Activated CD8-positive, alpha-beta memory T cell treated with anti-CD3 and anti-CD28 coated beads for 1 hour (primary cell): ENCODE results near the gene CCL20.
A peak's percentile ranks its signal among the peaks of the same experiment; 100 is the strongest.

ENCODE experiments used
- DNase-seq, 2 donors: peaks; one replicate each; pipeline ENCODE4 v3.0.0-alpha.2; 2020; ENCODE audit warnings: low read depth in 1 of 2; ENCODE audit errors: extremely low read depth in 1 of 2

The CCL20 gene

DNA sequence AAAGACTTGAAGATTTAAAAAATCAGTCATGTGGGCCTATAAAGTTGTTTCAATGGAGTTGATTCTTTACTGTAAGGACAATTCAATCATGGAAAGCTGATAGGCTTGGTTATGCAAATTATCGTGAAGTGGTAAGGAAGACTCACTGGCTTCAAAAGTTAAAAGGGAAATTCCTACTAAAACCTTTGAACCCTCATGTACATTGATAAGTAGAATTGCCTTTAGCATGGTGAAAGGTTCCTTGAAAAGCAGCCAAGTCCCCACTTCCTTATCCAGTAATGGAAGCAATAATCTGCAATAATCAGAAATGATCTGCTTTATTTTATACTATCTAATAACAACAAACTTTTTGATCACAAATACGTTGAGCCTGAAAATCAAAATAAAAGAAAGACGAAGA lies 14.4 kb upstream of the CCL20 start:
- no peak for DNase-seq

DNA sequence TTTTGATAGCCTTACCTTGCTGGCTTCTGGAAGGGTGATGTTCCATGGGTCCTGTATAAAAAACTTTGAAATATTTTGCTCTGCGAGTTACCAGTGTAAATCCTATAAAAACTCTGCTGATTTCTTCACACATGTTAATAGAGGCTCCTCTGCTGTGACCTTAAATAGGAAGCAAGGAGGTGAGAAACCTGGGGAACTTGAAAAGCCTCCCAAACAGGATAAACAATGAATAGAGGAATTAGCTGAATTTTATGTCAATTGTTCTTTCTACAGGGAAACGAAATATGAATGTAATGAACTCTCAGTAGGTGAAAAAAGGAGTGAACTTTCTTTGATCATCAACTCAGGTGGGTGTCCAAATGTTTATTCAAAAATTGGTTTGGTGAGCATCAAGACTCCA lies 10.8 kb upstream of the CCL20 start:
- DNase-seq: no peak

DNA sequence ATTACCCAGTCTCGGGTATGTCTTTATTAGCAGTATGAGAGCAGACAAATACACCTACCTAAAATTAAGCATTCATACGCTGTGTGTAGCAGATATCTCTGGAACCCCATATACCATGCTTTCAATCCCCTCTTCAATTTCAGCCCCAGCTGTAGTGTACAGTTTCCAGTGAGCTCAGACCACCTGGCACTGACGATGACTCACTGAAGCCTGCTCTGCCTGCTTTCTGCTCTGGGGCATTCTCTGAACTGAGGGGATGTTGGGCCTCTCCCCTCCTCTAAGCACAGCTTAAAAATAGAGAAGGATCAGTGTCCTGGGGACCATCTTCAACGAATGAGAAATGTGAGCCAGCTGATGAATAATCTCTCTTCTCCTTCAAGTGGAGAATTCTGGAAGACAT lies 8.7 kb upstream of the CCL20 start:
- DNase-seq: no peak

DNA sequence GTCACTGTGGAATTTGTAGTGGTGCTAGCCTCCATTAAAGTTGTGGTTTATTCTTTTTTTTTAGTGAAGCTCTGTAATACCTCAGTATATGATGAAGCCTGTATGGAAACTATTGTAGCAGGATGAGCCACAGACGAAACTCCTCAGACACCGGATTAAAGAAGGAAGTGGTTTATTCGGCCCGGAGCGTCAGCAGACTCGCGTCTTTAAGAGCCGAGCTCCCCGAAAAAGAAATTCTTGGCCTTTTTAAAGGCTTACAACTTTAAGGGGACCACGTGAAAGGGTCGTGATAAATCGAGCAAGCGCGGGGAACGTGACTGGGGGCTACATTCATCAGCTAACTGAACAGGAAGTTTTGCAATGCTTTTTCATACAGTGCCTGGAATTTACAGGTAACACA lies 8.1 kb upstream of the CCL20 start:
- no peak for DNase-seq

DNA sequence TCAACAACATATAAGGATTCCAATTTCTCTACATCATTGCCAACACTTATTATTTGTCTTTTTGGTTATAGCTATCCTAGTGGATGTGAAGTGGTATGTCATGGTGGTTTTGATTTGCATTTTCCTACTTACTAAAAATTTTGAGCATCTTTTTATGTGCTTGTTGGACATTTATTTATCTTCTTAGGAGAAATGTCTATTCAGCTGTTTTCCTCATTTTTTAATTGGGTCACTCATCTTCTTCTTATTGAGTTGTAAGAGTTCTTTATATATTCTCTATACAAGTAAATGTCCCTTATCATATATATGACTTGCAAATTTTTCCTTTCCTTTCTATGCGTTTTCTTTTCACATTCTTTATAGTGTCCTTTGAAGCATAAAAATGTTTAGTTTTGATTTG lies 4.7 kb upstream of the CCL20 start:
- DNase-seq: no peak

DNA sequence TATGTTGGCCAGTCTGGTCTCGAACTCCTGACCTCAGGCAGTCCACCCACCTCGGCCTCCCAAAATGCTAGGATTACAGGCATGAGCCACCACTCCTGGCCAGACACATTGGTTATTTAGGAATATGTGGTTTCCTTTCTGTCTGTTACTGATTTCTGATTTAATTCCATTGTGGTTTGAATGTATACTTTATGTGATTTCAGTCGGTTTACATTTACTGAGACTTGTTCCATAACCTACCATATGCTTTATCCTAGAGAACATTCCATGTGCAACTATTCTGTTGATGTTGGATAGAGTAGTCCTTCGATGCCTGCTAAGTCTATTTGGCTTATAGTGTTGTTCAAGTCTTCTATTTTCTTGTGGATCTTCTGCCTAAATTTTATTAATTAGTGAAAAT lies 1.6 kb upstream of the CCL20 start:
- DNase-seq: no peak

DNA sequence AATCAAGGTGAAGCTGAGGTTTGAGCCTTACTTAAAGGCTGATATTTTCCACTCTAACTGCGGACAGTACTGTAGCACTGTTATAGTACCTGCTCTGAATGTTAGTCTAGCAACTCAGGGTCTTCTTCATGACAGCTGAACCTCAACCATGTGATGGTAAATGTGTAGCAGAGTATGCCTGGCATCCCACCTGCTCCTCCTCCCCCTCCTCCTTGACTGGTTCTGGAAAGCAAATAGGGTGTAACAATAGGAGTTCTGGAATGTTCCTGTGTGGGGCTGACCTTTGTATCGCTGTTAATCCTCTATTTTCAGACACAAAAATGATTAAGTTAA lies 447 bp upstream of the CCL20 start:
- DNase-seq: no peak

DNA sequence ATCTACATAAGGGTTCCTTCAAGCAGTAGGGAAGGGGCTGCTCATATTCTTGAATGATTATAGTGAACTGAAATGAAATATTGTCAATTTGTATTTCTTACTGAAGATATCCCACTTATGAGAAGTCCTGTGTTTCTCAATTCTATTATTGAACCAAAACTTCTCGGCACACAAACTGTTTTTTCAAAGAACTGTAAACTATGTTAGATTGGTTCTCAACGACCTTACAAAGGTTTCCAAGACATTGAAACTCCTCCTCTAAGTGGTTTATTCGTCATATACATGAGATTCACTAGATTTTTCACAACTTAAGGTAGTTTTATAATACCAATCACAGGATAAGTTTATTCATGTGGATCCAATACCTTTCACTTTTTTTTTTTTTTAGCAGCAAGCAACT lies 1.4 kb downstream of the CCL20 start:
- no peak for DNase-seq

DNA sequence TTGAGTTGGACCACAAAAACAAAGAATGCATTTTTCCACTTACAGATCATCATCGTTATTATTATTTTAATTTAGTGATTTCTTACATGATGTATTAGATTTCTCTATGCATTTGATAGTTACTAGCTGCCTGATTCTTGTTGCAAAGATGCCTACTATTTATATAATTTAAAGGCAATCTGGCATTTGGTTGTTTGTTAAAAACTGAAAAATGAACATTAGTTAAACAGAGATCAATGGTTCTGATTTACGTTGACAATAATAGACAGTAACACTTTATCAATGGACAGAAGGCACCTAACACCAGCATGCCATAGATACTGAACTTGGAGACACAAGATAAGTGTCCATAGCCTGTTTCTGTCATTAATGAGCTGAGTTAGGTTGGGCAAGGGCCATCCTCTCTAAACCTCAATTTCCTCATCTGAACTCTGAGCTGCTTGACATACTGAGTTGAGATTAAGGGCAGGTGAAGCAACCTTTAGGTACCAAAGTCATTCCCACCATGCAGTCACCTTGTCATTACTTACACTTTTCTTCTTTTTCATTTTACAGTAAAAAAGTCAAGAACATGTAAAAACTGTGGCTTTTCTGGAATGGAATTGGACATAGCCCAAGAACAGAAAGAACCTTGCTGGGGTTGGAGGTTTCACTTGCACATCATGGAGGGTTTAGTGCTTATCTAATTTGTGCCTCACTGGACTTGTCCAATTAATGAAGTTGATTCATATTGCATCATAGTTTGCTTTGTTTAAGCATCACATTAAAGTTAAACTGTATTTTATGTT lies 3.1 kb downstream of the CCL20 start:
- DNase-seq: no peak

DNA sequence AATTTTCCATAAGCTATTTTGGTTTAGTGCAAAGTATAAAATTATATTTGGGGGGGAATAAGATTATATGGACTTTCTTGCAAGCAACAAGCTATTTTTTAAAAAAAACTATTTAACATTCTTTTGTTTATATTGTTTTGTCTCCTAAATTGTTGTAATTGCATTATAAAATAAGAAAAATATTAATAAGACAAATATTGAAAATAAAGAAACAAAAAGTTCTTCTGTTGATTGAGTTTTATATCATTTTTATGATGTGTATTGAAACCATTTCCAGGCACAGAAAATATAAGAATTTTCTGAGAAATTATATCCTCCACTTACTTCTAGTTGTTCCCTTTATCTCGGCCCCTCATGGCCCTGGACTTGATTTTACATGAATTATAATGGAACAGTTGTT lies 3.7 kb downstream of the CCL20 start:
- DNase-seq: no peak

DNA sequence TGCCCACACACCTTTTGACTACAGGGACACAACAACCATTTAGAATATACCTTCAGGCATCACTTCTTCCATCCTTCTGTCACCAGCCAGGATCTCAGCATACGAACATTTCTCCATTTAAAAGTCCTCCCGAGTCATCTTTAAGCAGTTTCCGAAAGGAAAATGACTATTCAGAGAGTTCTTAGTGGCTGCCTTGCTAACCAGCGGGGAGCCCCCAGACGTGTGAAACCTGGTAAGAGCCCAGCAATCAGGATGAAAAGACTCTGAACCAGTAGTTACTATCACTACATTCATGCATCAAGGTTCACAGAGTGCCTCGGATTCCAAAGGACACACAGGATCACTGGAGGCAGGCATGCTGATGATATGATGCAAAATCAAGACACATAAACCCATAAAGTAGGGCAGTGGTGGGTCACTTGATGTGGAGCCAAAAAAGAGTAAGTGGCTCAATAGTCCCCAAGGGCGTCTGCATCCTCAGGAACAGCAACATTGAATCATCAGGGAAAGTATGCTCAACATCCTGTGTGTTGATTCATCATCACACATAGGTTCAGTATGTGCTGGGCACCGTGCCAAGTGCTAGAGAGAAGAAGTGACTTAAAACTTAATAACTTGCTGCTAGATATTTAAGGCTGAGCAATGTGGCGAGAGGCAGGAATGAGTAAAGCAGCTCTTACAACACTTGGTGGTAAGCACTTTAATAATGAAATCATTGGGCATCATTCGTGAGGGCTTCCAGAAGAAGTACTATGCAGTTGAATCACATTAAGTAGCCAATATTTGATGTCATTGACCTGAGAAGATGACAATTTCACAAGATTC lies 4.4 kb downstream of the CCL20 start:
- DNase-seq: peak in 1 of 2 donors; percentile 11

DNA sequence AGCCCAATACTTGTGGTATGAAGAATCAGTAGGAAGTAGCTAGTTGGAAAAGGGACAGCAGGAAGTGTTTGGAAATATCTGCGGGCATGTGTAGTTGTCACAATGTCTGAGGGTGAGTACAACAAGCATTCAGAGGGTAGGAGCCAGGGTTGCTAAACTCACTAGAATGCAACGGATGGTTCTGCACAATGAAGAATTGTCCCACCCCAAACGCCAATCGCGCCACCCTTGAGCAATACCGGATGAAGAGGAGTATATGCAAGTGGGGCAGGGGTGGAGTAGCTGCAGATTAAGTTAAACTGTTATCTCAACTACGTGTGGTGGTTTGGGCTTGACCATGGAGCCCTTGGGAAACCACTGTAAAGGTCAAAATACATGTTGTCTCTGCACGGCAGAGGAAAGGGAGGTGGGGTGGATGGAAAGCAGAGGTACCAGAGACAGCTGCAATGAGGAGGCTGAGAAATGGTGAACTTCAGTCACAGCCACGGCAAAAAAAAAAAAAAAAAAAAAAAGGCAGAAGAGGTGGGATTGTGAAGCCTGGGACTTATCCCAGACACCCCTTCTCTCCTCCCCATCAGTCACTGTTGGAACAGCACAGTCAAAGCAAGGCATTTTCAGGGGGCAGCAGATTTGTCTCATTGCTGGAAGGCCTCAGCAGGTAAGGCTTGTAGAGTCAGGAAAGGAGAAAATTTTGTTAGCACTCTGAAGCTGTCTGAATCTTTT lies 5.2 kb downstream of the CCL20 start:
- no peak for DNase-seq

DNA sequence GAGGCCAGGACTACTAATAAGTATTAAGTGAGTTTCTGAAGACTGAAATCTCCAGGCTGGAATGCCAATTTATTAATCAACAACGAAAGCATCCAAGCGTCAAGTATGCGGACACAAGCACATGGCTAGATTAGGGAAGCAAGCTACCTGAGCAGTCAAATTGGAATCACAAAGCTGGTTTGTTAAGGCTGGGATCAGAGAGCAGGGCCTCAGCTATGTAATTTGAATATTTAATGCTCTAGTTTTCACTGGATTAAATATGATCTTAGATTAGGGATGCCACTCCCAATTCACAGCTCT lies 5.7 kb downstream of the CCL20 start:
- no peak for DNase-seq

DNA sequence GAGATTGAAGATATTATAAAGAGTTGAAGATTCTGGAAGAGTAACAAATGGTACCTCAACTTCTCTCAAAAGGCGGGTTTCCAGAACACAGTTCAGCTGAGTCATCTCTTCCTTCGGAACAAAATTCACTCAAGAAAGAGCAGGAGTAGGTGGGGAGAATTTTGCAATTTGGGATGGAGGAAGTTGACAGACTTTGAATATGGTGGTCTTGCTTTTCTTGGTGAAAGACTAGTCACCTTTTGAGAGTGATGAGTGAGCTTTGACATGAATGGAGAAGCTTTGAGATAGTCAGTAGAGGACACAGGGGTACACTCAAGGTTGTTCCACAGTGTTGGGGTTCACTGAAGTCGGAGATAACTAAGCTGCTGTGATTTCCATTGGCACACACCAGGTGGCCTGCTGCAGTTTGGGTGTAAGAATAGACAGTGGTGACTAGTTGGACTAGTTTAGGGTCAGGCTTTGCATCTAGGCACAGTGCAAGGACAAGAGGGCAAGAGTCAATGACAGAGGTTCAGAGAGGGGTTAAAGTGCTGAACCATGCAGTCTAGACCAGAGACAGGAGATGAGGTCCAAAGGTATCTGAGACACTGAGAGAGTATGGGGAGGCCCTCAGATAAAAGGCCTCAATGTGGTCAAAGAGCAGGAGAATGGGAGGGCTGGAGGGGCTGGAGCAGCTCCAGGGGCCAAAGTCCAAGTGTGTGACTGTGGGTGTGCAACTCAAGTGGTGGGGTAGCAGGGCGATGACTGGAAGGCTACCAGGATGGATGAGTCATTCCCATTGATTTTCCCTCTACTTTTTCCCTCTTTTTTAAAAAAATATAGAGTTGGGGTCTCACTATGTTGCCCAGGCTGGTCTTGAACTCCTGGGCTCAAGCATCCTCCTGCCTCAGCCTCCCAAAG lies 7.7 kb downstream of the CCL20 start:
- DNase-seq: no peak

DNA sequence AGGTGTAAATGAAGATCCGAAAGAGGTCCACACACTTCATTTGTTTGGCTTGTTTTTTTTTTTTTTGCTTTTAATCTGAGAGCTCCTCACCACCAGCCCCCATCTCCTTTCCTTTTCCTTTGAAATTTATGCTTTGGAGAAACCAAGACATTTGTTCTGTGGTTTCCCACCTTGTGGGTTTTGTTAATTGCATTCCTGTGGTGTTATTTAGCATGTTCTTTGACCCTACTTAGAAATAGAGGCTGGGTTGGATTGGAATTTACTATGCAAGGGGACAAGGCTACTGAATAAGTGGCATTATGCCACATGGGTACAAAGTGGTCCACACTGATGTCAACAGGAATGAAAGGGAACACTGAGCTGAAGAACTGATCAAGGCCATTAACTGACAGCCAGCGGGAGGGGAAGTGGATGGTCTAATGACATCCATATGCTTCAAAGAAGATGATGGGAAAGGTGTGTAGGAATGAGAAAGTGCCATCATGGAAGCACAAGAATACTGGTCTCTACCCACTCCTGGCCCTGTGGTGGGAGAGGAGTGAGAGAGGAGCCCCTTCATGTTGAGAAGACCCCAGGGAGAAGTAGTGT lies 8.9 kb downstream of the CCL20 start:
- DNase-seq: no peak

DNA sequence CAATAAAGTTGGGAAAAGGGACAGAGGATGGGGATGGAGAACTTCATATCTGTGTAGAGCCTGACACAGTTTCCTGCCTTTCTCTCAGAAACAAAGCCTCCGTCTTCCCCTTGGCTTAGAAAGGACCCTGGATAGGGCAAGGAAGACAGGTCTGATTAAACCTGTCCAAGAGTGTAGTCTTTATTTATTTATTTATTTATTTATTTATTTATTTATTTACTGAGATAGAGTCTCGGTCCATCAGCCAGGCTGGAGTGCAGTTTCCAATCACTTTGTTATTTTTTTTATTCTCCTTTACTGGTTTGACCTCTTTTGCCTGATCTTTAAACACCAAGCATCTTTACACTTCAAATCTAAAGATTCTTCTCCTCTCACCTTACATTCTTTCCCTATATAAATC lies 10.3 kb downstream of the CCL20 start:
- no peak for DNase-seq

DNA sequence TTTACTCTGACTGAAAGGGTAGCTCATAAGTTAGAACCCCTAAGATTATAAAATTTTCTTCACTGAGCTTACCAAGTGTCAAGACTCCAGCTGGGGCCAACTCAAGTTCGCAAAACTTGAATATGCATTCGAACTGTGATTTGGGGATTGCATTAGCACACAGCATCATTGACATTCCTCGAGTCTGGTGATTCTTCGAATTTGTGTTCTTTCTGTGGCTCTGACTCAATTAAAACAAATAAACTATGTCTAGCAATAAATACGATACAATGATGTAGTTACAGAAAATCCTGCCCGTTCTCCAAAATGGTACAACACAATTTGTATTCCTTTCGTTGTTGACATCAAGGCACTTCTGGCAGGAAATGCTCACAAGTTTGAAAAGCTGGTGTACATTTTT lies 11.1 kb downstream of the CCL20 start:
- DNase-seq: no peak

DNA sequence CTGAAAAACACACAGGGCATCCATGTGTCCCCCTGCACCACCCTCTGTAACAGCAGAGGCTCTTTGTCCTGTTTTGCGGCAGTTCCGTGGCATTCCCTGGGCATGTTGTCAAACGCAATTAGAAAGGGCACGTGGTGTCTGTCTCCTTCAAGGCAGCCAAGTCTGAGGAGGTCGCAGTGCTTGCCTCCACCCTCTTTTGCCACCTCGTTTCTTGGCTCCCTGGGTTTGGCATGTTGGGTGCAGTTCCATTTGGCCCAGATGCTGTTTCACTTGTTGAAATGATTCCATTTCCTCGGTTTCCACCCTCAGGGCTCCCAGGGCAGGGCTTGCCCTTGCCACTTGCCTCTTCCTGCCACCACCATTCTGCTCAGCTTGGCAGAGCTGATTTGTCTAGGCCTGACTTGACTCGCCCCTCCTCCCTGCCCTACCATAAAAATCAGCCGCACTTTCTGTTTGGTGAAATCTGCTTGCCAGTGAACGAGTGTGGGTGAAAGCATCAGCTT lies 12.4 kb downstream of the CCL20 start:
- no peak for DNase-seq

DNA sequence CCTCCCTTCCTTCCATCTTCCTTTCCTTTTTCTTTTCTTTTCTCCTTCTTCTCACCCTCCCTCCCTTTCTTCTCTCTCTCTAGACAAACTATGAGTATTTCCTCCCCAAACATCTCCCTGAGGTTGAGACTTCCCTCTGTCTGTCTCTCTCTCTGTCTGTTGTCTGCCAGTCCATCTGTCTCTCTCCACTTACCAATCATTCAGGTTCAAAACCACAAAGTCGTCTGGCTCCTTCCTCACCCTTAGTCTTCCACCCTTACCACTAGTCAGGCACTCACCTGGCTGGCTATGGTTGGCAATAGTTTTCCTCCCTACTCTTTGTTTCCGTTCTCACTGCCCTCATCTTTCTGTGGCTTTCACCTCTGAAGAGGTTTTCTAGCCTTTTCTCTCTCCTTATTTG lies 12.9 kb downstream of the CCL20 start:
- DNase-seq: no peak

DNA sequence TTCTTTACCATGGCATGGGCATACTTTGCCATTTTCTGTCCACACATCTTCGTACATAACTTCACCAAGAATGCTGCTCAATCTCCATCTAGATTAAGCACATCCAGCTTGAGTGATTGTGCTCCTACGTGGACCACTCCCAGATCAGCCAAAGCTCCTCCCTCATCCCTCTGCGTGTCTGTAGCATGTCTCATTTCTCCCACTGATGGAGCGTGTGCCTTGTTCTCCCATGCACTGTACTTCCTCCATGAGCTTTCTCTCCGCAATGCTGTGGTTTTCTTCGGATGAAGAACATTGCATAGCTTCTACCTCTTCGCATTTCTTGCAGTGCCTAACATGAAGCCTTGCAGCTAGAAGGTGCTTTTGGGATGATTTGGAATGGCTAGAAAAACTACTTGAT lies 13.5 kb downstream of the CCL20 start:
- no peak for DNase-seq
